Fibroblast of lung (primary cell): ENCODE results near the gene REEP1. TPM values are rescaled to one million over a fixed set of nuclear protein-coding genes. Genes with fewer than 3 reads are reported as not detected.

ENCODE experiments used
- DNase-seq, 2 donors: peaks; one replicate each; pipeline versions ENCODE4 v3.0.0 to v3.0.0-alpha.2; 2010; ENCODE audit warnings: low read depth in 2 of 2
- H2AFZ ChIP-seq: 2 replicates; pipeline ENCODE4 v1.5.1; 2012; ENCODE audit warnings: low read length, control low read depth, inconsistent platforms
- H3K27ac ChIP-seq: 2 replicates; pipeline ENCODE4 v1.5.1; 2011; ENCODE audit warnings: low read length, control low read depth; ENCODE audit not compliant: insufficient read depth
- H3K27me3 ChIP-seq: 2 replicates; pipeline ENCODE4 v1.5.1; 2011; ENCODE audit warnings: mild to moderate bottlenecking, low read length; ENCODE audit not compliant: control insufficient read depth, insufficient read depth
- H3K36me3 ChIP-seq: 2 replicates; pipeline ENCODE4 v1.5.1; 2011; ENCODE audit warnings: low read length; ENCODE audit not compliant: control insufficient read depth, insufficient read depth
- H3K4me1 ChIP-seq: 2 replicates; pipeline ENCODE4 v1.5.1; 2011; ENCODE audit warnings: low read length; ENCODE audit not compliant: control insufficient read depth, insufficient read depth; ENCODE audit errors: extremely low read depth
- H3K4me2 ChIP-seq: 2 replicates; pipeline ENCODE4 v1.5.1; 2011; ENCODE audit warnings: low read length, control low read depth; ENCODE audit not compliant: insufficient read depth; ENCODE audit errors: extremely low read depth
- H3K4me3 ChIP-seq, 4 experiments: fragments of 200-600 bp in 1 of 4; sonication (generic) in 1 of 4; replicated peaks in 1 of 4; 2 replicates each; pipeline ENCODE4 v1.5.1; 2011 to 2016; ENCODE audit warnings: low read length in 4 of 4, low read depth in 3 of 4, mild to moderate bottlenecking in 3 of 4, control low read depth in 2 of 4, inconsistent platforms in 1 of 4, mixed read lengths in 1 of 4; ENCODE audit not compliant: insufficient read depth in 1 of 4; ENCODE audit errors: control extremely low read depth in 1 of 4
- H3K79me2 ChIP-seq: 2 replicates; pipeline ENCODE4 v1.5.1; 2012; ENCODE audit warnings: mild to moderate bottlenecking, low read length, inconsistent platforms; ENCODE audit not compliant: control insufficient read depth, insufficient read depth
- H3K9ac ChIP-seq: 2 replicates; pipeline ENCODE4 v1.5.1; 2011; ENCODE audit warnings: mild to moderate bottlenecking, low read length, control low read depth; ENCODE audit not compliant: insufficient read depth
- H3K9me3 ChIP-seq: 2 replicates; pipeline ENCODE4 v1.5.1; 2012; ENCODE audit warnings: low read depth, low read length; ENCODE audit not compliant: control insufficient read depth, insufficient read depth
- H4K20me1 ChIP-seq: 2 replicates; pipeline ENCODE4 v1.5.1; 2011; ENCODE audit warnings: low read length; ENCODE audit not compliant: control insufficient read depth, insufficient read depth; ENCODE audit errors: extremely low read depth
- CTCF ChIP-seq, 2 donors: IDR thresholded peaks in 1 of 2; conservative IDR thresholded peaks in 1 of 2; 1 replicate in 1 of 2; 2 replicates in 1 of 2; pipeline ENCODE4 v1.5.1; 2011 to 2012; ENCODE audit warnings: low read length in 2 of 2, control low read depth in 1 of 2, inconsistent platforms in 1 of 2, low read depth in 1 of 2, mild to moderate bottlenecking in 1 of 2
- EZH2 ChIP-seq: IDR thresholded peaks from 2 replicates; pipeline ENCODE4 v1.5.1; 2012; ENCODE audit warnings: low read length, control low read depth, mild to moderate bottlenecking; ENCODE audit errors: missing control alignments
- polyA plus RNA-seq, 2 donors: library from polyadenylated mRNA; depleted of rRNA in 1 of 2; stranded (reverse) in 1 of 2; unstranded in 1 of 2; fragments of >200 nt; gene quantifications; 2 replicates each; pipeline ENCODE4 v1.2.1, GENCODE V29; 2011 to 2012; ENCODE audit warnings: missing spikeins in 1 of 2
- total RNA-seq: library from RNA; depleted of rRNA; stranded (reverse); fragments of >200 nt; gene quantifications from 2 replicates; pipeline ENCODE4 v1.2.1, GENCODE V29; 2014

Gene REEP1
- total and polyA plus RNA-seq, 2 donors (not counting 1 experiment from before 2014, with no cell fraction given) = 0.02 TPM; not detected in 1

DNA sequence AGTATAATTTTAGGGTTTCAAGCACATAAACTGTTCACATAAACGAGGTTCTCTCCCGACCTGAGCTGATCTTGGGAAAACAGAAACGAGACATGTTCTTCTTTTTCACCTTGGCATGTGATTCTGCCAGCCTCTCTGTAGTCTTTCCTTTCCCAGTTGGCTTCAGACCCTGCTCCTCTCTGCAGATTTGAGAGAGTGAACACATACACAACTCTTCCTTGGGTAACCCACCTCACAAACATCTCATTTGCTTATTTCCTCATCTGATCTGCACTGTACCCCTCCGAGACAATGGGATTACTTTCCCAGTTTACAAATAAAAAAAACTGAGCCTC lies 46.1 kb downstream of the REEP1 start:
- DNase-seq = no peak

DNA sequence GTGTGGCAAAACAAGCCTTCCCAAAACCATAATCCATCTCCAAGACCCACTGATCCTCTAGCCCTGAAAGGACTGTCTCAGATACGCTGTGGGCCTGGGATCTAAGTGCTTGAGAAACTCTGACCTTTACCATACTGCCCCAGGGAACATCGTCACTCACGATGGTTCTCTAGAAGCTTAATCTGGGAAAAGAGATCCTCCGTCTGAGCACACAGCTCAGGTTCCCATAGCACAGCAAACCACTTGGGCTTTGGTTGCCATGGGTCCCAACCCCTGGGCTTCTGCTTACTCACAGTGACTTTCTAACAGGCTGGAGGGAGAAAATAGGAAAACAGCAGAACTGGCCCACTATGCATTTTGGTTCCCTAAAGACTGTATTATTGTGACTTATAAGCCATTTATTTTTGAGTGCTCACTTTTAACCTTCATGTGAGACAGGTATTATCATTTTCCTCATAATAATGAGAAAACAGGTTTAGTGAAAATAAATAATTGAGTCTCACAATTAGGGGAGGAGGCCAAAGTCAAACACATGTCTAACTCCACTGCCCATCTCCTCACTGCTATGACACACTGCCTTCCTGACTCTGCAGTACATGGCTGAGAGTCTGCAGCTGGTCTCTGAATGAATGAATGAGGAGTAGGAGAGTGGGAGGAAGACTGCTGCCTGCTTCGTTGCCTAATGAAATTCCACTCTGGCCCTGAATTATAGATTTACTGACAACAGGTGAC lies 46.7 kb downstream of the REEP1 start:
- no peak for TF ChIP-seq EZH2
- no peak for TF ChIP-seq CTCF (conservative IDR thresholded peaks at IDR 0.05 in 1 of 2, IDR thresholded peaks at IDR 0.05 in 1 of 2; ENCODE audit: low read depth in 1 of 2, low read length in 2 of 2)
- H3K4me3 ChIP-seq = no peak overlapping the region
- no peaks in the 10 kb centered on the region for H4K20me1 ChIP-seq
- no peaks in the 10 kb centered on the region for H3K9me3 ChIP-seq
- no peak overlapping the region for H3K9ac ChIP-seq
- no peak for DNase-seq
- H3K36me3 ChIP-seq = no peaks in the 10 kb centered on the region
- H3K27ac ChIP-seq = no peak overlapping the region
- H3K27me3 ChIP-seq = peaks cover 2% of the 10 kb centered on the region
- H2AFZ ChIP-seq = no peak overlapping the region
- H3K4me1 ChIP-seq = no peaks in the 10 kb centered on the region
- H3K4me2 ChIP-seq = no peak overlapping the region
- no peaks in the 10 kb centered on the region for H3K79me2 ChIP-seq

More for the DNA sequence above, 46.1 kb downstream of the REEP1 start:
- Histone ChIP-seq H3K4me3 (no peak overlapping the region), H3K36me3 (no peaks in the 10 kb centered on the region), H3K27me3 (peaks cover 2% of the 10 kb centered on the region), H4K20me1 (no peaks in the 10 kb centered on the region), H3K4me1 (no peaks in the 10 kb centered on the region), H3K9me3 (no peaks in the 10 kb centered on the region), H3K27ac (no peak overlapping the region), H3K4me2 (no peak overlapping the region), H2AFZ (no peak overlapping the region), H3K9ac (no peak overlapping the region), H3K79me2 (no peaks in the 10 kb centered on the region)
- no peak for TF ChIP-seq CTCF (conservative IDR thresholded peaks at IDR 0.05 in 1 of 2, IDR thresholded peaks at IDR 0.05 in 1 of 2; ENCODE audit: low read depth in 1 of 2, low read length in 2 of 2)
- TF ChIP-seq EZH2 = no peak

DNA sequence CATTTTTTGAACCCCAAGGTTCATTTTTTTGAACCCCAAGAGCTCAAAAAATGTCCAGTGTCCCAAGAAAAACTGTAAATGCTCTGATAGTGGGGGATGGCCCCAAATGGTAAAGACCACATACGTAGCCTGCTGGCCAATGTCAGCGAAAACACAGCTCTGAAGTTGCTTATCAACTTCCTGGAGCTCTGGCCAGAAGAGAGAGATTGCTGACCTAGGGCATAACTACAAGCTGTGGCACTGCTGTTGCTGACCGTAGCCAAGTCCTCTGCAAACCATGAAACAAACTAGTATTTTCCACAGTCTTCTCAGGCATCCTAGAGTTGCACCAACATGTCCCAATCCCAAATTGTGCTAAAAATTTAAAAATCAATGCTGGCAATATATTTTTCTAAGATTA lies 50.9 kb downstream of the REEP1 start:
- H3K4me2 ChIP-seq = no peak overlapping the region
- no peaks in the 10 kb centered on the region for H4K20me1 ChIP-seq
- H3K9me3 ChIP-seq = no peaks in the 10 kb centered on the region
- H3K27ac ChIP-seq = no peak overlapping the region
- H3K9ac ChIP-seq = no peak overlapping the region
- peaks cover 8% of the 10 kb centered on the region for H3K27me3 ChIP-seq
- H2AFZ ChIP-seq = no peak overlapping the region
- H3K4me1 ChIP-seq = no peaks in the 10 kb centered on the region
- no peak for TF ChIP-seq CTCF (conservative IDR thresholded peaks at IDR 0.05 in 1 of 2, IDR thresholded peaks at IDR 0.05 in 1 of 2; ENCODE audit: low read depth in 1 of 2, low read length in 2 of 2)
- TF ChIP-seq EZH2 = no peak
- H3K4me3 ChIP-seq = no peak overlapping the region
- DNase-seq = no peak
- H3K36me3 ChIP-seq = no peaks in the 10 kb centered on the region
- H3K79me2 ChIP-seq = no peaks in the 10 kb centered on the region
